ENCODE measurements around the gene IL1R1. TPM values are rescaled to one million over a fixed set of nuclear protein-coding genes. Genes with fewer than 3 reads are reported as not detected.
"Not testable (repeated sequence)": the region's sequence is repeated elsewhere in the genome, so short reads cannot be mapped to it uniquely, and the experiment has no call there.

The IL1R1 gene
- total RNA-seq, 2 experiments from 2014 or later, result 0.11 TPM; not detected in 1

- H3K4me3 Mint-ChIP-seq, result no peak overlapping the region
- no peak for ATAC-seq (ENCODE audit: low read depth)
- no peak overlapping the region for H3K27ac Mint-ChIP-seq
- peaks cover 3% of the 10 kb centered on the region for H3K9me3 Mint-ChIP-seq
- H3K36me3 Mint-ChIP-seq, result no peaks in the 10 kb centered on the region
- POLR2A ChIA-PET, result no interaction called here
- H3K4me1 Mint-ChIP-seq, result peaks cover 2% of the 10 kb centered on the region
- peaks cover 2% of the 10 kb centered on the region for H3K27me3 Mint-ChIP-seq
- DNase-seq, result no peak
Observed at GRCh38 chr2:102116630-102117471, 25.7 kb upstream of the IL1R1 start.

GRCh38 chr2:102117472-102117858 is 25.1 kb upstream of the IL1R1 start:
- DNase-seq (no peak), ATAC-seq (ENCODE audit: low read depth) (no peak)
- no peaks in the 10 kb centered on the region for H3K4me1 Mint-ChIP-seq
- POLR2A ChIA-PET, result no interaction called here
- no peak overlapping the region for H3K4me3 Mint-ChIP-seq
- no peaks in the 10 kb centered on the region for H3K36me3 Mint-ChIP-seq
- H3K9me3 Mint-ChIP-seq, result peaks cover 3% of the 10 kb centered on the region
- peaks cover 2% of the 10 kb centered on the region for H3K27me3 Mint-ChIP-seq
- H3K27ac Mint-ChIP-seq, result no peak overlapping the region

- POLR2A ChIA-PET, result no interaction called here
- no peaks in the 10 kb centered on the region for H3K36me3 Mint-ChIP-seq
Observed at GRCh38 chr2:102119255-102119654, 23.3 kb upstream of the IL1R1 start.

GRCh38 chr2:102120261-102120660 is 22.3 kb upstream of the IL1R1 start:
- ATAC-seq (ENCODE audit: low read depth) (no peak), DNase-seq (no peak)
- H3K9me3 Mint-ChIP-seq, result peaks cover 4% of the 10 kb centered on the region
- H3K36me3 Mint-ChIP-seq, result no peaks in the 10 kb centered on the region
- H3K27me3 Mint-ChIP-seq, result peaks cover 2% of the 10 kb centered on the region
- POLR2A ChIA-PET, result no interaction called here
- H3K4me3 Mint-ChIP-seq, result no peak overlapping the region
- H3K27ac Mint-ChIP-seq, result no peak overlapping the region
- no peaks in the 10 kb centered on the region for H3K4me1 Mint-ChIP-seq

More at GRCh38 chr2:102119255-102119654, 23.3 kb upstream of the IL1R1 start:
- Mint-ChIP-seq H3K27ac (no peak overlapping the region), H3K4me3 (no peak overlapping the region), H3K9me3 (peaks cover 1% of the 10 kb centered on the region), H3K4me1 (no peaks in the 10 kb centered on the region), H3K27me3 (peaks cover 2% of the 10 kb centered on the region)
- no peak for ATAC-seq (ENCODE audit: low read depth)
- DNase-seq, result no peak

- POLR2A ChIA-PET, result no interaction called here
- H3K9me3 Mint-ChIP-seq, result peaks cover 6% of the 10 kb centered on the region
- H3K4me3 Mint-ChIP-seq, result no peak overlapping the region
- no peak for ATAC-seq (ENCODE audit: low read depth)
- DNase-seq, result no peak
- no peaks in the 10 kb centered on the region for H3K36me3 Mint-ChIP-seq
- no peak overlapping the region for H3K27ac Mint-ChIP-seq
- H3K4me1 Mint-ChIP-seq, result no peaks in the 10 kb centered on the region
- peaks cover 2% of the 10 kb centered on the region for H3K27me3 Mint-ChIP-seq
Observed at GRCh38 chr2:102120701-102121159, 21.8 kb upstream of the IL1R1 start.

GRCh38 chr2:102122115-102122514 is 20.4 kb upstream of the IL1R1 start:
- DNase-seq, result no peak
- Mint-ChIP-seq H3K4me3 (no peak overlapping the region), H3K36me3 (no peaks in the 10 kb centered on the region), H3K27me3 (peaks cover 2% of the 10 kb centered on the region), H3K4me1 (no peaks in the 10 kb centered on the region), H3K27ac (no peak overlapping the region), H3K9me3 (peaks cover 8% of the 10 kb centered on the region)
- POLR2A ChIA-PET, result no interaction called here
- ATAC-seq (ENCODE audit: low read depth), result no peak

- Mint-ChIP-seq H3K27ac (no peak overlapping the region), H3K4me3 (no peak overlapping the region), H3K36me3 (no peaks in the 10 kb centered on the region), H3K4me1 (no peaks in the 10 kb centered on the region), H3K27me3 (peaks cover 2% of the 10 kb centered on the region), H3K9me3 (peaks cover 8% of the 10 kb centered on the region)
- no peak for ATAC-seq (ENCODE audit: low read depth)
- POLR2A ChIA-PET, result no interaction called here
- no peak for DNase-seq
Observed at GRCh38 chr2:102122909-102123308, 19.6 kb upstream of the IL1R1 start.

- DNase-seq; H3K36me3 Mint-ChIP-seq; H3K27me3 Mint-ChIP-seq; H3K4me1 Mint-ChIP-seq; H3K4me3 Mint-ChIP-seq; ATAC-seq (ENCODE audit: low read depth); H3K27ac Mint-ChIP-seq; POLR2A ChIA-PET: not testable (repeated sequence)
- H3K9me3 Mint-ChIP-seq, result peaks cover 11% of the 10 kb centered on the region
Observed at GRCh38 chr2:102124421-102124820, 18.1 kb upstream of the IL1R1 start.

GRCh38 chr2:102126169-102126568 is 16.4 kb upstream of the IL1R1 start:
- no peak for DNase-seq
- H3K9me3 Mint-ChIP-seq, result peaks cover 11% of the 10 kb centered on the region
- no peak overlapping the region for H3K27ac Mint-ChIP-seq
- peaks cover 1% of the 10 kb centered on the region for H3K27me3 Mint-ChIP-seq
- ATAC-seq (ENCODE audit: low read depth), result no peak
- POLR2A ChIA-PET, result no interaction called here
- no peaks in the 10 kb centered on the region for H3K36me3 Mint-ChIP-seq
- no peaks in the 10 kb centered on the region for H3K4me1 Mint-ChIP-seq
- H3K4me3 Mint-ChIP-seq, result no peak overlapping the region

GRCh38 chr2:102126660-102127059 is 15.9 kb upstream of the IL1R1 start:
- Mint-ChIP-seq H3K4me3 (no peak overlapping the region), H3K9me3 (peaks cover 15% of the 10 kb centered on the region), H3K36me3 (peaks cover 4% of the 10 kb centered on the region), H3K27ac (no peak overlapping the region), H3K4me1 (no peaks in the 10 kb centered on the region), H3K27me3 (peaks cover 2% of the 10 kb centered on the region)
- ATAC-seq (ENCODE audit: low read depth) (no peak), DNase-seq (no peak)
- POLR2A ChIA-PET, result no interaction called here

GRCh38 chr2:102129082-102129481 is 13.5 kb upstream of the IL1R1 start:
- POLR2A ChIA-PET, result no interaction called here
- no peak overlapping the region for H3K27ac Mint-ChIP-seq
- H3K27me3 Mint-ChIP-seq, result peaks cover 5% of the 10 kb centered on the region
- H3K4me3 Mint-ChIP-seq, result no peak overlapping the region
- peaks cover 17% of the 10 kb centered on the region for H3K9me3 Mint-ChIP-seq
- no peak for ATAC-seq (ENCODE audit: low read depth)
- DNase-seq, result no peak
- H3K4me1 Mint-ChIP-seq, result no peaks in the 10 kb centered on the region
- peaks cover 7% of the 10 kb centered on the region for H3K36me3 Mint-ChIP-seq

- Mint-ChIP-seq H3K9me3 (peaks cover 15% of the 10 kb centered on the region), H3K4me1 (no peaks in the 10 kb centered on the region), H3K27me3 (peaks cover 5% of the 10 kb centered on the region), H3K27ac (no peak overlapping the region), H3K36me3 (peaks cover 7% of the 10 kb centered on the region), H3K4me3 (no peak overlapping the region)
- POLR2A ChIA-PET, result no interaction called here
- ATAC-seq (ENCODE audit: low read depth) (no peak), DNase-seq (no peak)
Observed at GRCh38 chr2:102129951-102130646, 12.4 kb upstream of the IL1R1 start.

- Mint-ChIP-seq H3K4me1 (no peaks in the 10 kb centered on the region), H3K27ac (no peak overlapping the region), H3K9me3 (peaks cover 14% of the 10 kb centered on the region), H3K27me3 (peaks cover 5% of the 10 kb centered on the region), H3K4me3 (no peak overlapping the region), H3K36me3 (peaks cover 7% of the 10 kb centered on the region)
- DNase-seq (no peak), ATAC-seq (ENCODE audit: low read depth) (no peak)
- POLR2A ChIA-PET, result no interaction called here
Observed at GRCh38 chr2:102130647-102130991, 11.9 kb upstream of the IL1R1 start.

- Mint-ChIP-seq H3K27ac (no peak overlapping the region), H3K27me3 (peaks cover 5% of the 10 kb centered on the region), H3K9me3 (peaks cover 13% of the 10 kb centered on the region), H3K4me3 (no peak overlapping the region), H3K36me3 (peaks cover 7% of the 10 kb centered on the region), H3K4me1 (no peaks in the 10 kb centered on the region)
- no peak for DNase-seq
- POLR2A ChIA-PET, result no interaction called here
- ATAC-seq (ENCODE audit: low read depth), result no peak
Observed at GRCh38 chr2:102131564-102131963, 11.0 kb upstream of the IL1R1 start.
